Subcutaneous adipose tissue (tissue), 4 donors: ENCODE results near the gene LATS2. TPM values are rescaled to one million over a fixed set of nuclear protein-coding genes. Genes with fewer than 3 reads are reported as not detected.

Experiments used
- CTCF ChIP-seq: fragments of 450-650 bp; IDR thresholded peaks from one replicate; pipeline ENCODE4 v1.5.1; 2016; ENCODE audit warnings: low read depth, mild to moderate bottlenecking, control low read depth, antibody characterized with exemption, moderate library complexity
- total RNA-seq, 4 donors: library from RNA; depleted of rRNA; stranded (reverse); fragments of >200 nt; gene quantifications; one replicate each; pipeline ENCODE4 v1.1.0, GENCODE V29; 2016

The LATS2 gene
- total RNA-seq, 4 donors from 2014 or later = 29.0 to 31.8 (median 29.6) TPM

- no peak for TF ChIP-seq CTCF
Observed at GRCh38 chr13:21055016-21055415, 6.4 kb downstream of the LATS2 start.

GRCh38 chr13:21054313-21054712, 7.1 kb downstream of the LATS2 start:
- TF ChIP-seq CTCF = no peak

GRCh38 chr13:21053231-21053630, 8.2 kb downstream of the LATS2 start:
- TF ChIP-seq CTCF = no peak

GRCh38 chr13:21051675-21052074, 9.7 kb downstream of the LATS2 start:
- TF ChIP-seq CTCF = no peak

- no peak for TF ChIP-seq CTCF
Observed at GRCh38 chr13:21050288-21051197, 10.8 kb downstream of the LATS2 start.

- no peak for TF ChIP-seq CTCF
Observed at GRCh38 chr13:21048901-21049698, 12.3 kb downstream of the LATS2 start.
